OCI-M2 (cell line): ENCODE results near the gene TLE1.

Source experiments
- DNase-seq: peaks from one replicate; lab custom pipeline; 2025; ENCODE audit not compliant: unreplicated experiment; lab: John Stamatoyannopoulos, UW

Gene TLE1

GRCh38 chr9:81686614-81687520 is 2.5 kb downstream of the TLE1 start:
- no peak for DNase-seq

- DNase-seq = no peak
Observed at GRCh38 chr9:81685763-81686613, 3.4 kb downstream of the TLE1 start.

GRCh38 chr9:81684635-81685034 is 4.7 kb downstream of the TLE1 start:
- no peak for DNase-seq

- DNase-seq = no peak
Observed at GRCh38 chr9:81683704-81684103, 5.6 kb downstream of the TLE1 start.

- no peak for DNase-seq
Observed at GRCh38 chr9:81683238-81683637, 6.1 kb downstream of the TLE1 start.

GRCh38 chr9:81682797-81683196 is 6.5 kb downstream of the TLE1 start:
- no peak for DNase-seq

- no peak for DNase-seq
Observed at GRCh38 chr9:81682177-81682576, 7.2 kb downstream of the TLE1 start.

- no peak for DNase-seq
Observed at GRCh38 chr9:81680506-81680905, 8.8 kb downstream of the TLE1 start.

GRCh38 chr9:81680006-81680405 is 9.3 kb downstream of the TLE1 start:
- no peak for DNase-seq

- no peak for DNase-seq
Observed at GRCh38 chr9:81678088-81678487, 11.3 kb downstream of the TLE1 start.

GRCh38 chr9:81676395-81676794 is 13.0 kb downstream of the TLE1 start:
- DNase-seq = no peak

GRCh38 chr9:81673310-81673709 is 16.0 kb downstream of the TLE1 start:
- no peak for DNase-seq

- DNase-seq = no peak
Observed at GRCh38 chr9:81671880-81672280, 17.5 kb downstream of the TLE1 start.

- no peak for DNase-seq
Observed at GRCh38 chr9:81669866-81670265, 19.5 kb downstream of the TLE1 start.

- DNase-seq = no peak
Observed at GRCh38 chr9:81669041-81669651, 20.2 kb downstream of the TLE1 start.

- DNase-seq = no peak
Observed at GRCh38 chr9:81666123-81666522, 23.2 kb downstream of the TLE1 start.

GRCh38 chr9:81665322-81665871 is 23.9 kb downstream of the TLE1 start:
- no peak for DNase-seq

- no peak for DNase-seq
Observed at GRCh38 chr9:81664638-81665222, 24.6 kb downstream of the TLE1 start.

- DNase-seq = no peak
Observed at GRCh38 chr9:81661339-81661738, 28.0 kb downstream of the TLE1 start.

GRCh38 chr9:81656871-81657337 is 32.4 kb downstream of the TLE1 start:
- DNase-seq = no peak

- no peak for DNase-seq
Observed at GRCh38 chr9:81656004-81656403, 33.3 kb downstream of the TLE1 start.
